Parathyroid adenoma (tissue), 2 donors: Measurements from ENCODE around the gene NAGK.
A peak's percentile ranks its signal among the peaks of the same experiment; 100 is the strongest.
"Not testable (repeated sequence)": the region's sequence is repeated elsewhere in the genome, so short reads cannot be mapped to it uniquely, and the experiment has no call there.

Experiments
- H2AFZ ChIP-seq: fragments of 300-600 bp; sonication (generic); one replicate; pipeline ENCODE4 v1.7.0; 2017; ENCODE audit warnings: antibody characterized with exemption, mild to moderate bottlenecking
- H3K27ac ChIP-seq: fragments of 300-600 bp; sonication (generic); one replicate; pipeline ENCODE4 v1.7.0; 2017
- H3K27me3 ChIP-seq: fragments of 300-600 bp; sonication (generic); one replicate; pipeline ENCODE4 v1.7.0; 2017; ENCODE audit warnings: low read length; ENCODE audit not compliant: control insufficient read depth, insufficient read depth
- H3K36me3 ChIP-seq: fragments of 300-600 bp; sonication (generic); one replicate; pipeline ENCODE4 v1.7.0; 2017; ENCODE audit warnings: low read length; ENCODE audit not compliant: control insufficient read depth, insufficient read depth
- H3K4me1 ChIP-seq: fragments of 300-600 bp; sonication (generic); one replicate; pipeline ENCODE4 v1.7.0; 2017; ENCODE audit warnings: control low read depth
- H3K4me2 ChIP-seq: fragments of 300-600 bp; sonication (generic); one replicate; pipeline ENCODE4 v1.7.0; 2017; ENCODE audit warnings: low read length
- H3K4me3 ChIP-seq: fragments of 300-600 bp; sonication (generic); one replicate; pipeline ENCODE4 v1.7.0; 2017; ENCODE audit warnings: low read depth, low read length
- H3K79me2 ChIP-seq: fragments of 300-600 bp; sonication (generic); one replicate; pipeline ENCODE4 v1.7.0; 2017; ENCODE audit warnings: control low read depth
- H3K9ac ChIP-seq: fragments of 300-600 bp; sonication (generic); one replicate; pipeline ENCODE4 v1.7.0; 2017; ENCODE audit warnings: mild to moderate bottlenecking
- H3K9me3 ChIP-seq: fragments of 300-600 bp; sonication (generic); one replicate; pipeline ENCODE4 v1.7.0; 2017; ENCODE audit warnings: low read length; ENCODE audit not compliant: control insufficient read depth
- TF ChIP-seq, protein P1 (sequence below): fragments of 300-600 bp; sonication (generic); IDR thresholded peaks from one replicate; pipeline ENCODE4 v1.7.0; 2017; ENCODE audit warnings: antibody characterized with exemption, mild to moderate bottlenecking
- donor health status: primary hyperparathyroidism.

The NAGK gene

DNA sequence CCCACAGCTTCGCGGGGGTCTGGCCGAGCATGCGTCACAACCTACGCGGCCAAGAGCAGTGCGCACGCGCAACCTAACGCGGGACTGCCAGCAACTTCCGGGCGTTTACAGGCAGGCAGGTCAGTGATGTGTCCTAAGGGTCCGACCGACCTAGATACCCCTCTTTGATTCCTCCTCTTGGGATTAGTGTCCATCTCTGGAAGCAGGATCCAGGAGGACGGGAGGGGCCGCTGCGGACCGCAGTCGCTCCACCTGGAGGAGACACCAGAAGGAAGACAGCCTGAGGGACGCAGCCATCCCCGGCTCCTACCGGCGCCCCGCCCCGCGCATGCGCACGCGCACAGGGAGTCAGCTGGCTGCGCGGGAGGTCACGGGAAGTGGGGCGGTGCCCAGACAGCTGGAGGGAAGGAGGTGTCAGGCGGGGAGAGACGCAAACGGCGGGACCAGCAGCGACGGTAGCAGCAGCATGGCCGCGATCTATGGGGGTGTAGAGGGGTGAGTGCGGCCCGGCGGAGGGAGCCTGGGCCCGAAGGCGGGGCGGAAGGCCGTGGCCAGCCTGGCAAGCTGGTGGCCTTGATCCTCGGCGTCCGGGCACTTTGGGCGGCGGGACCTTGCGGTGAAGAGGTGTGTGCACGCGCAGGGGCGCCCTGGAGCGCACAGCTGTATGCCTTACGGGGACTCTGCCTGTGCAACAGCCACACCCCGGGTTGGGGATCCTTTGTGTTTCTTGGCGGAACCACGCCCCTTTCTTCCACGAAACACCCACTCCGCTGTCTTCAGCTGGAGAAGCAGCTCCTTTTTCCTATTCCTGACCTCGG, at the start of gene NAGK:
TSS of gene NAGK (plus strand) at position 431 of the 818 bp plus-strand sequence. CDS start at position 467, 36 bp downstream.
- Histone ChIP-seq H2AFZ (peak within 1 kb of the TSS; percentile 94), H3K9me3 (no peaks in the 10 kb centered on the region), H3K79me2 (peaks cover 27% of the 10 kb centered on the region), H3K4me1 (peaks cover 46% of the 10 kb centered on the region), H3K9ac (peak within 1 kb of the TSS; percentile 89), H3K4me3 (peak within 1 kb of the TSS; percentile 96), H3K36me3 (no peaks in the 10 kb centered on the region), H3K4me2 (peak within 1 kb of the TSS; percentile 91), H3K27ac (peak within 1 kb of the TSS; percentile 99), H3K27me3 (no peaks in the 10 kb centered on the region)
- TF ChIP-seq, protein P1, sequence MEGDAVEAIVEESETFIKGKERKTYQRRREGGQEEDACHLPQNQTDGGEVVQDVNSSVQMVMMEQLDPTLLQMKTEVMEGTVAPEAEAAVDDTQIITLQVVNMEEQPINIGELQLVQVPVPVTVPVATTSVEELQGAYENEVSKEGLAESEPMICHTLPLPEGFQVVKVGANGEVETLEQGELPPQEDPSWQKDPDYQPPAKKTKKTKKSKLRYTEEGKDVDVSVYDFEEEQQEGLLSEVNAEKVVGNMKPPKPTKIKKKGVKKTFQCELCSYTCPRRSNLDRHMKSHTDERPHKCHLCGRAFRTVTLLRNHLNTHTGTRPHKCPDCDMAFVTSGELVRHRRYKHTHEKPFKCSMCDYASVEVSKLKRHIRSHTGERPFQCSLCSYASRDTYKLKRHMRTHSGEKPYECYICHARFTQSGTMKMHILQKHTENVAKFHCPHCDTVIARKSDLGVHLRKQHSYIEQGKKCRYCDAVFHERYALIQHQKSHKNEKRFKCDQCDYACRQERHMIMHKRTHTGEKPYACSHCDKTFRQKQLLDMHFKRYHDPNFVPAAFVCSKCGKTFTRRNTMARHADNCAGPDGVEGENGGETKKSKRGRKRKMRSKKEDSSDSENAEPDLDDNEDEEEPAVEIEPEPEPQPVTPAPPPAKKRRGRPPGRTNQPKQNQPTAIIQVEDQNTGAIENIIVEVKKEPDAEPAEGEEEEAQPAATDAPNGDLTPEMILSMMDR = peak; percentile 17

DNA sequence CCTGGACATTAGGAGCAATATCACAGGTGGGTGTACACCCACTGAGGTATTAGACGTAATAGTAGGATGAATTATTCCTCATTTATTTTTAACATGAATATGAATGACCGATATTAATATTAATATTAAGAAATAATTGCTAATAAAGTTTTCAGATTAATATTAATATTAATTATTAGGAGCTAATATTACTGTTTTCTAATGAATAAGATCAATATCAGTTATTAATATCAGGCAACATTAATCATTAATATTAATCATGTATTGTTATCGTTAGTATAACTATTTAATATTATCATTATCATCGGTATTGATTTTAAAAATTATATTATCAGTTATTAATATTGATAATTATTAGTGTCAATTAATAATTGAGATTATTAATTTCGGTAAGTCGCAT, 48.5 kb upstream of the NAGK start:
- H3K4me2 ChIP-seq, H3K36me3 ChIP-seq: not testable (repeated sequence)

DNA sequence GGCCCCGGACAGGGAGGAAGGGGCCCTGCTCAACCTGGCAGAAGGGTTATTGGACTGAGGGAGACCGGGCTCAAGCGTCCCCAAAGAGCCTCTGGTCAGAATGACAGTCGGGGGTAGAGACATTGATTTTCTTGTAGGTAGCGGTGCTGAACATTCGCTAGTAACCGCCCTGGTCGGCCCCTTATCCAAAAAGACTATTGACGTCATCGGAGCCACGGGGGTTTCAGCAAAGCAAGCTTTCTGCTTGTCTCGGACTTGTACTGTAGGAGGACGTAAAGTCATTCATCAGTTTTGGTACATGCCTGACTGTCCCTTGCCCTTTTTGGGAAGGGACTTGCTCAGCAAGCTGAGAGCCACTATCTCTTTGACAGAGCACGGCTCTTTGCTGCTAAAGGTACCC, 47.1 kb upstream of the NAGK start:
- not testable (repeated sequence) for H3K36me3 ChIP-seq, H3K4me2 ChIP-seq, H3K9ac ChIP-seq, H3K27me3 ChIP-seq, H3K9me3 ChIP-seq, H3K4me3 ChIP-seq, H3K27ac ChIP-seq, H2AFZ ChIP-seq, H3K79me2 ChIP-seq
- peaks cover 13% of the 10 kb centered on the region for H3K4me1 ChIP-seq

More for the DNA sequence above, 48.5 kb upstream of the NAGK start:
- not testable (repeated sequence) for H3K79me2 ChIP-seq, H3K27me3 ChIP-seq, H3K9ac ChIP-seq, H3K4me3 ChIP-seq, H2AFZ ChIP-seq, H3K9me3 ChIP-seq, H3K27ac ChIP-seq
- H3K4me1 ChIP-seq = peaks cover 13% of the 10 kb centered on the region

DNA sequence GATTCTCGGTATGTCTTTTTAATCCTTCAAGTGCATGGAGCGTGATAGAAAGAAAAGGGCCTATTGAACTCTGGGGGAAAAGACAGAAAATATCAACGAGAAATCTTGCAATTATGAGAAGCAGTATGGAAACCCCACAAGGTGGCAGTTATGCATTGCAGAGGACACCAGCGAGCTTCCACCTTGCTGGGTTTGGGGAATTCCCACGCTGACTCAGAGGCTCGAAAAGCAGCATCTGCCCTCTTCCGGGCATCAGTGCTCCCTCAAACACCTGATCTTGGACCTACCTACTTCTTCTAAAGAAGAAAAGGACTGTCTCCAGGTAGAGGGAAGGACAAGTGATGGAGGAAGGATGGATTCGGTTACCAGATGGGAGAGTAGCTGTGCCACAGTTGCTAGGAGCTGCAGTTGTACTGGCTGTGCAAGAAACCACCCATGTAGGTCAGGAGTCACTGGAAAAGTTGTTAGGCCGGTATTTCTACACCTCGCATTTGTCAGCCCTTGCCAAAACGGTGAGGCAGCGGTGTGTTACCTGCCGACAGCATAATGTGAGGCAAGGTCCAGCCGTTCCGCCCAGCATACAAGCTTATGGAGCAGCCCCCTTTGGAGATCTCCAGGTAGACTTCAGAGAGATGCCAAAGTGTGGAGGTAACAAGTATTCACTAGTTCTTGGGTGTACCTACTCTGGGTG, 44.8 kb upstream of the NAGK start:
- Histone ChIP-seq H2AFZ (peak overlapping the region; percentile 72), H3K4me1 (peaks cover 13% of the 10 kb centered on the region), H3K27ac (peak overlapping the region; percentile 88), H3K4me2 (peak overlapping the region; percentile 81), H3K4me3 (peak overlapping the region; percentile 36)
- not testable (repeated sequence) for H3K27me3 ChIP-seq, H3K9ac ChIP-seq, H3K79me2 ChIP-seq, H3K9me3 ChIP-seq, H3K36me3 ChIP-seq
- TF ChIP-seq, protein P1 = peak; percentile 68

DNA sequence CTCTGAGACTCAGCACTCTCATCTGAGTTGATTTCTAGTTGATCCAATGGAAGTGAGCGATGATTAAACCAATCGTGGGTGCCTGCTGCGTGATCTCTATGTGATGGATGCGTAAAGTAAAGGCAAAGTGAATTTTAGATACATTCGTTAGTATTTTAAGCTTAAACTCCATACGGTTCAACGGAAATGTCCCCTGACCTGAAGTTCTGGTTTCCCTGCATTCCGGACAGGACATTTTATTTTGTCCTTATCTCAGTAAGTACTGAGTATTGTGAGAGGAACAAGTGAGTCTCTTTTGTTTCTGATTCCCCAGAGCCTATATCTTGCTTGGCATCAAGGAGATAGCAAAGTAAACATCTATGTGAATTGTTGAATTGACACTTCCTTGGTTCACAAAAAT, 32.2 kb upstream of the NAGK start:
- not testable (repeated sequence) for H3K27ac ChIP-seq, H3K27me3 ChIP-seq, H3K4me1 ChIP-seq, H3K9ac ChIP-seq, H3K9me3 ChIP-seq, H3K79me2 ChIP-seq, H3K4me3 ChIP-seq, H3K36me3 ChIP-seq, H3K4me2 ChIP-seq, H2AFZ ChIP-seq

DNA sequence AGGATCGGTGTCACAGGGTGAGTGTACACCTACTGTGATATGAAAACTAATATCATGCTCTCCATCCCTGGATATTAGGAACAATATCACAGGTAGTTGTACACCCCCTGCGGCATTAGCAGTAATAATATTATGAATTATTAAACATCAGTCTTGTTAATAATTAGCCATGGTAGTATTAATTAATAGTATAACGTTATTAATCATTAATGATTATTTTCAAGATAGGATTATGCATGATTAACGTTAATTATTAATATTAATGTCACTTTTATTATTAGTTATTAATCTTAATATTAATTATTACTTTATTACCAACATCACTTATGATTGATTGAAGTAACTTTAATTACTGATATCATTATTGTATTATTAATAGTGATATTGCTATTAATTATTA, 26.2 kb upstream of the NAGK start:
- H3K4me2 ChIP-seq = no peak overlapping the region
- H3K4me1 ChIP-seq = no peaks in the 10 kb centered on the region
- H3K79me2 ChIP-seq = no peaks in the 10 kb centered on the region
- no peak overlapping the region for H3K4me3 ChIP-seq
- H3K27me3 ChIP-seq = no peaks in the 10 kb centered on the region
- H3K9me3 ChIP-seq = no peaks in the 10 kb centered on the region
- no peak overlapping the region for H3K27ac ChIP-seq
- TF ChIP-seq, protein P1 = no peak
- H3K36me3 ChIP-seq = no peaks in the 10 kb centered on the region
- no peak overlapping the region for H2AFZ ChIP-seq
- H3K9ac ChIP-seq = no peak overlapping the region
